Measurements from ENCODE around the gene CIDEA.

- TF ChIP-seq, protein P1, sequence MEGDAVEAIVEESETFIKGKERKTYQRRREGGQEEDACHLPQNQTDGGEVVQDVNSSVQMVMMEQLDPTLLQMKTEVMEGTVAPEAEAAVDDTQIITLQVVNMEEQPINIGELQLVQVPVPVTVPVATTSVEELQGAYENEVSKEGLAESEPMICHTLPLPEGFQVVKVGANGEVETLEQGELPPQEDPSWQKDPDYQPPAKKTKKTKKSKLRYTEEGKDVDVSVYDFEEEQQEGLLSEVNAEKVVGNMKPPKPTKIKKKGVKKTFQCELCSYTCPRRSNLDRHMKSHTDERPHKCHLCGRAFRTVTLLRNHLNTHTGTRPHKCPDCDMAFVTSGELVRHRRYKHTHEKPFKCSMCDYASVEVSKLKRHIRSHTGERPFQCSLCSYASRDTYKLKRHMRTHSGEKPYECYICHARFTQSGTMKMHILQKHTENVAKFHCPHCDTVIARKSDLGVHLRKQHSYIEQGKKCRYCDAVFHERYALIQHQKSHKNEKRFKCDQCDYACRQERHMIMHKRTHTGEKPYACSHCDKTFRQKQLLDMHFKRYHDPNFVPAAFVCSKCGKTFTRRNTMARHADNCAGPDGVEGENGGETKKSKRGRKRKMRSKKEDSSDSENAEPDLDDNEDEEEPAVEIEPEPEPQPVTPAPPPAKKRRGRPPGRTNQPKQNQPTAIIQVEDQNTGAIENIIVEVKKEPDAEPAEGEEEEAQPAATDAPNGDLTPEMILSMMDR (conservative IDR thresholded peaks at IDR 0.05 in 1 of 2, IDR thresholded peaks at IDR 0.05 in 1 of 2; ENCODE audit: low read depth in 1 of 2, low read length in 2 of 2): no peak
- TF ChIP-seq EZH2 (IDR thresholded peaks at IDR 0.05; ENCODE audit: low read length, missing control alignments): no peak
Observed at GRCh38 chr18:12312976-12313375, 58.8 kb downstream of the CIDEA start.
